H1 (cell line): ENCODE measurements around the gene PLEKHG5. TPM values are rescaled to one million over a fixed set of nuclear protein-coding genes. Genes with fewer than 3 reads are reported as not detected.
"Not testable (repeated sequence)": the region's sequence is repeated elsewhere in the genome, so short reads cannot be mapped to it uniquely, and the experiment has no call there.

Experiments used
- CTCF ChIA-PET: fragments of 300-600 bp; sonication (Branson Sonifier 250); formaldehyde crosslinking; loops from one replicate; lab custom pipeline; 2021; ENCODE audit not compliant: partially characterized antibody; lab: Charles Lee
- POLR2A ChIA-PET: fragments of 300-600 bp; sonication (Branson Sonifier 250); formaldehyde crosslinking; loops from one replicate; lab custom pipeline; 2021; ENCODE audit warnings: inconsistent platforms; ENCODE audit not compliant: partially characterized antibody; lab: Charles Lee
- DNase-seq, 2 experiments: peaks; one replicate each; pipeline versions ENCODE4 v3.0.0 to v3.0.0-alpha.2; 2010 to 2022; ENCODE audit warnings: low spot score in 2 of 2, low read depth in 1 of 2, mixed read lengths in 1 of 2
- FAIRE-seq: peaks from 2 replicates; lab custom pipeline; 2011; peaks lifted over from hg19 to GRCh38; lab: Jason Lieb, UNC
- H2AFZ ChIP-seq: 2 replicates; pipeline ENCODE4 v1.8.1; 2012; ENCODE audit warnings: low read length, inconsistent platforms
- H2AK5ac ChIP-seq: 2 replicates; pipeline ENCODE4 v1.6.1; 2013; ENCODE audit warnings: low read depth, low read length
- H2BK120ac ChIP-seq: replicated peaks from 2 replicates; pipeline ENCODE3; 2013; ENCODE audit warnings: low read depth, low read length, inconsistent platforms
- H2BK12ac ChIP-seq: 2 replicates; pipeline ENCODE4 v1.6.1; 2013; ENCODE audit warnings: low read depth, low read length
- H2BK15ac ChIP-seq: 2 replicates; pipeline ENCODE4 v1.6.1; 2013; ENCODE audit warnings: low read length
- H2BK20ac ChIP-seq: 2 replicates; pipeline ENCODE4 v1.6.1; 2013; ENCODE audit warnings: low read length
- H2BK5ac ChIP-seq: 2 replicates; pipeline ENCODE4 v1.6.1; 2013; ENCODE audit warnings: low read depth, low read length
- H3K14ac ChIP-seq: 2 replicates; pipeline ENCODE4 v1.6.1; 2013; ENCODE audit warnings: inconsistent platforms; ENCODE audit not compliant: insufficient read length
- H3K18ac ChIP-seq: 2 replicates; pipeline ENCODE4 v1.6.1; 2013; ENCODE audit warnings: low read length; ENCODE audit errors: extremely low read depth
- H3K23ac ChIP-seq: 2 replicates; pipeline ENCODE4 v1.6.1; 2013; ENCODE audit warnings: inconsistent platforms; ENCODE audit not compliant: insufficient read length
- H3K23me2 ChIP-seq: 2 replicates; pipeline ENCODE4 v1.6.1; 2013; ENCODE audit warnings: low read depth, low read length
- H3K27ac ChIP-seq: 2 replicates; pipeline ENCODE4 v1.6.1; 2011; ENCODE audit warnings: low read depth, low read length, inconsistent platforms
- H3K27me3 ChIP-seq, 4 experiments: replicated peaks in 1 of 4; 1 replicate in 1 of 4; 2 replicates in 3 of 4; pipeline versions ENCODE4 v1.6.1 to v1.8.1; 2011 to 2013; ENCODE audit warnings: low read length in 3 of 4, mild to moderate bottlenecking in 3 of 4, inconsistent platforms in 2 of 4, mixed read lengths in 2 of 4, moderate library complexity in 1 of 4; ENCODE audit not compliant: control insufficient read depth in 3 of 4, insufficient read depth in 3 of 4; ENCODE audit errors: extremely low read depth in 1 of 4
- H3K36me3 ChIP-seq, 4 experiments: 2 replicates each; pipeline versions ENCODE4 v1.6.1 to v1.8.1; 2011 to 2013; ENCODE audit warnings: mild to moderate bottlenecking in 4 of 4, low read length in 3 of 4, moderate library complexity in 2 of 4, control low read depth in 1 of 4, inconsistent platforms in 1 of 4; ENCODE audit not compliant: insufficient read depth in 4 of 4, control insufficient read depth in 2 of 4
- H3K4ac ChIP-seq: replicated peaks from 2 replicates; pipeline ENCODE3; 2013; ENCODE audit warnings: low read length, low read depth, mixed read lengths, inconsistent platforms; ENCODE audit not compliant: insufficient read length
- H3K4me1 ChIP-seq, 4 experiments: replicated peaks in 1 of 4; 1 replicate in 1 of 4; 2 replicates in 3 of 4; pipeline versions ENCODE4 v1.6.1 to v1.8.1; 2011 to 2013; ENCODE audit warnings: low read length in 3 of 4, inconsistent platforms in 2 of 4, mixed read lengths in 1 of 4; ENCODE audit not compliant: insufficient read depth in 4 of 4, control insufficient read depth in 3 of 4
- H3K4me2 ChIP-seq, 2 experiments: 2 replicates each; pipeline versions ENCODE4 v1.6.1 to v1.8.1; 2011 to 2013; ENCODE audit warnings: low read depth in 2 of 2, low read length in 2 of 2, control low read depth in 1 of 2, inconsistent platforms in 1 of 2, mild to moderate bottlenecking in 1 of 2; ENCODE audit not compliant: insufficient read depth in 1 of 2
- H3K4me3 ChIP-seq, 4 experiments: fragments of 200-600, 300-600 bp in 1 of 4; sonication (generic), shearing (Covaris generic), sonication (Bioruptor Twin) in 1 of 4; 2 replicates each; pipeline versions ENCODE4 v1.5.1 to v1.8.1; 2011 to 2016; ENCODE audit warnings: low read length in 4 of 4, low read depth in 3 of 4, control low read depth in 2 of 4, inconsistent platforms in 2 of 4, mild to moderate bottlenecking in 2 of 4, mixed read lengths in 1 of 4, moderate library complexity in 1 of 4; ENCODE audit not compliant: insufficient read depth in 2 of 4; ENCODE audit errors: extremely low read depth in 1 of 4
- H3K56ac ChIP-seq: replicated peaks from 2 replicates; pipeline ENCODE3; 2013; ENCODE audit warnings: low read depth, mild to moderate bottlenecking, mixed read lengths, low read length, inconsistent platforms; ENCODE audit not compliant: insufficient read length
- H3K79me1 ChIP-seq: 2 replicates; pipeline ENCODE4 v1.6.1; 2013; ENCODE audit warnings: low read depth, low read length, control low read depth
- H3K79me2 ChIP-seq, 2 experiments: 2 replicates each; pipeline versions ENCODE4 v1.6.1 to v1.8.1; 2012 to 2013; ENCODE audit warnings: low read length in 2 of 2, mild to moderate bottlenecking in 2 of 2, inconsistent platforms in 1 of 2; ENCODE audit not compliant: insufficient read depth in 2 of 2, control insufficient read depth in 1 of 2
- H3K9ac ChIP-seq, 4 experiments: replicated peaks in 1 of 4; 1 replicate in 1 of 4; 2 replicates in 3 of 4; pipeline versions ENCODE4 v1.6.1 to v1.8.1; 2011 to 2013; ENCODE audit warnings: low read depth in 3 of 4, low read length in 3 of 4, control low read depth in 2 of 4, mild to moderate bottlenecking in 2 of 4, moderate library complexity in 2 of 4, inconsistent platforms in 1 of 4; ENCODE audit errors: extremely low read depth in 1 of 4
- H3K9me3 ChIP-seq, 2 experiments: 2 replicates each; pipeline versions ENCODE4 v1.6.1 to v1.8.1; 2012 to 2013; ENCODE audit warnings: mild to moderate bottlenecking in 2 of 2, moderate library complexity in 2 of 2, control low read depth in 1 of 2, inconsistent platforms in 1 of 2, low read depth in 1 of 2, low read length in 1 of 2, mixed read lengths in 1 of 2; ENCODE audit not compliant: insufficient read depth in 2 of 2
- H4K20me1 ChIP-seq, 2 experiments: replicated peaks in 1 of 2; 2 replicates each; pipeline versions ENCODE3 to v1.8.1; 2011 to 2013; ENCODE audit warnings: inconsistent platforms in 2 of 2, low read length in 2 of 2, mild to moderate bottlenecking in 1 of 2; ENCODE audit not compliant: insufficient read depth in 2 of 2, control insufficient read depth in 1 of 2
- H4K5ac ChIP-seq: 2 replicates; pipeline ENCODE4 v1.6.1; 2013; ENCODE audit warnings: low read length, low read depth, mixed read lengths, inconsistent platforms; ENCODE audit not compliant: insufficient read length
- H4K8ac ChIP-seq: 2 replicates; pipeline ENCODE4 v1.8.0; 2013; ENCODE audit warnings: mild to moderate bottlenecking, moderate library complexity, low read length, inconsistent platforms; ENCODE audit not compliant: insufficient read depth; ENCODE audit errors: extremely low read depth
- H4K91ac ChIP-seq: replicated peaks from 2 replicates; pipeline ENCODE3; 2013; ENCODE audit warnings: low read length, mixed read lengths, inconsistent platforms; ENCODE audit not compliant: insufficient read length
- WGBS, 2 experiments: shearing (Covaris generic) in 1 of 2; methylation state at CpG; one replicate each; pipeline versions ENCODE4 v1.1.6 to v1.1.7; 2013 to 2015; ENCODE audit warnings: low lambda C conversion rate in 2 of 2, mixed read lengths in 2 of 2, inconsistent platforms in 1 of 2, low coverage in 1 of 2, missing lambda C conversion rate in 1 of 2; ENCODE audit not compliant: insufficient replicate concordance in 2 of 2, insufficient coverage in 1 of 2, insufficient read length in 1 of 2; ENCODE audit errors: extremely low coverage in 1 of 2, missing lambda C conversion rate in 1 of 2; 5-methylcytosine and 5-hydroxymethylcytosine counted together
- polyA plus RNA-seq, 7 experiments: library from polyadenylated mRNA; depleted of rRNA in 3 of 7; stranded (reverse) in 5 of 7; unstranded in 2 of 7; fragments of >200 nt in 5 of 7; fragments of 200-250 nt in 2 of 7; gene quantifications; 1 replicate in 5 of 7; 2 replicates in 1 of 7; 4 replicates in 1 of 7; pipeline versions ENCODE4 v1.2.1 to v1.2.3, GENCODE V29; 2011 to 2013; ENCODE audit warnings: missing spikeins in 2 of 7, mixed read lengths in 2 of 7
- total RNA-seq: library from RNA; stranded (reverse); fragmentation: NEBNext Ultra II Directional; extraction: Animal tissue kit (Norgen Biotek cat#: 25700); gene quantifications from 2 replicates; pipeline ENCODE4 v1.2.1, GENCODE V29; 2021

PLEKHG5 gene
- total and polyA plus RNA-seq, 2 of the 8 experiments (the other 6 are each of a cell fraction or from before 2014, with no cell fraction given): 10.4 to 13.8 TPM

GRCh38 chr1:6428453-6428852 is 63.0 kb downstream of the PLEKHG5 start:
- H3K79me1 ChIP-seq, H2BK12ac ChIP-seq, H3K79me2 ChIP-seq, H2BK5ac ChIP-seq, H4K91ac ChIP-seq, H2AFZ ChIP-seq, H4K8ac ChIP-seq, H2AK5ac ChIP-seq, H3K18ac ChIP-seq, FAIRE-seq, DNase-seq, H2BK15ac ChIP-seq, H2BK120ac ChIP-seq, H3K14ac ChIP-seq, H3K4me3 ChIP-seq, H4K5ac ChIP-seq, H3K4ac ChIP-seq, H3K23ac ChIP-seq, H3K9me3 ChIP-seq, H3K23me2 ChIP-seq, H3K9ac ChIP-seq, H3K4me2 ChIP-seq, H3K56ac ChIP-seq, H4K20me1 ChIP-seq, H2BK20ac ChIP-seq, H3K27ac ChIP-seq, H3K36me3 ChIP-seq: not testable (repeated sequence)
- peaks cover 25 to 39% (median 36%) of the 10 kb centered on the region in 4 experiments for H3K27me3 ChIP-seq
- peaks cover 0 to 24% (median 9%) of the 10 kb centered on the region in 4 experiments; a peak in 5 of 7 replicates for H3K4me1 ChIP-seq
- POLR2A ChIA-PET: interaction anchor here (1.8 kb wide), 1 partner anchor 12 kb away, joined by 4 read pairs; no protein-coding TSS in a partner anchor
- CTCF ChIA-PET: interaction anchor here (0.9 to 2.9 kb wide), 5 partner anchors 9 to 182 kb away, joined by 3 to 11 read pairs (median 3); no protein-coding TSS in a partner anchor
- WGBS, 2 experiments: 95% methylated on average over 4 of the region's 6 CpGs; no CpG with 5 or more reads in 1 of the 2 experiments
